SK-N-SH (cell line): ENCODE results near the gene DGKI.

Experiments
- CHD2 ChIP-seq: fragments of 150-350 bp; IDR thresholded peaks from 2 replicates; pipeline ENCODE4 v1.6.1; 2018; ENCODE audit warnings: low read length; ENCODE audit not compliant: partially characterized antibody
- POLR2AphosphoS5 ChIP-seq: IDR thresholded peaks from 2 replicates; pipeline ENCODE4 v1.6.1; 2012; ENCODE audit warnings: low read depth, low read length
- RCOR1 ChIP-seq: fragments of 150-350 bp; IDR thresholded peaks from 2 replicates; pipeline ENCODE4 v1.6.1; 2017; ENCODE audit warnings: antibody characterized with exemption, low read length
- TAF1 ChIP-seq: IDR thresholded peaks from 2 replicates; pipeline ENCODE4 v1.6.1; 2012; ENCODE audit warnings: low read depth, mild to moderate bottlenecking, low read length, moderate library complexity, borderline replicate concordance
- YY1 ChIP-seq: IDR thresholded peaks from 2 replicates; pipeline ENCODE4 v1.4.0; 2012; ENCODE audit warnings: low read depth, mild to moderate bottlenecking
- TF ChIP-seq, protein P1 (sequence below): fragments of 200-600 bp; sonication (generic); IDR thresholded peaks from 2 replicates; pipeline ENCODE4 v1.6.1; 2017; ENCODE audit warnings: antibody characterized with exemption, mild to moderate bottlenecking, moderate library complexity
- TF ChIP-seq, protein P2 (sequence below): IDR thresholded peaks from 2 replicates; pipeline ENCODE4 v1.4.0; 2012; ENCODE audit warnings: low read depth, borderline replicate concordance
- TF ChIP-seq, protein P3 (sequence below): IDR thresholded peaks from 2 replicates; pipeline ENCODE4 v1.6.1; 2012; ENCODE audit warnings: mild to moderate bottlenecking, low read depth, low read length, moderate library complexity

DNA sequence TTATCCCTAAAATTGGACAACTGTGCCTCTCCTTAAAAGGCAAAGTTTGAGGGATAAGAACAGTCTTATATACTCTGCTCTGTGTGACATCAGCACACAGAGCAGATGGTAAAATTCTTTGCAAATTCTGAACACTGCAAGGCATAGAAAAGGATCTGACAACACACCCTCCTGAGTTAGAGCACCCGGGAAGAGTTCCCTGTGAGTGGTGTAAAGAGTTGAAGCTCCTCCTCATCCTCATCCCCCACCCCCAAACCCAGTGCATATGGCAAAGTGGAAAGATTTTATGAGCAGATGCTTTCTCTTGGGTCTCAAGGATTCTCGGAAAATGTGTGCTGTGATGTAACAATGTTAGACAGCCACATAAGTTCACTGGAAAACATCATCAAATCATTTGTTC lies 40.0 kb upstream of the DGKI start:
- TF ChIP-seq, protein P1, sequence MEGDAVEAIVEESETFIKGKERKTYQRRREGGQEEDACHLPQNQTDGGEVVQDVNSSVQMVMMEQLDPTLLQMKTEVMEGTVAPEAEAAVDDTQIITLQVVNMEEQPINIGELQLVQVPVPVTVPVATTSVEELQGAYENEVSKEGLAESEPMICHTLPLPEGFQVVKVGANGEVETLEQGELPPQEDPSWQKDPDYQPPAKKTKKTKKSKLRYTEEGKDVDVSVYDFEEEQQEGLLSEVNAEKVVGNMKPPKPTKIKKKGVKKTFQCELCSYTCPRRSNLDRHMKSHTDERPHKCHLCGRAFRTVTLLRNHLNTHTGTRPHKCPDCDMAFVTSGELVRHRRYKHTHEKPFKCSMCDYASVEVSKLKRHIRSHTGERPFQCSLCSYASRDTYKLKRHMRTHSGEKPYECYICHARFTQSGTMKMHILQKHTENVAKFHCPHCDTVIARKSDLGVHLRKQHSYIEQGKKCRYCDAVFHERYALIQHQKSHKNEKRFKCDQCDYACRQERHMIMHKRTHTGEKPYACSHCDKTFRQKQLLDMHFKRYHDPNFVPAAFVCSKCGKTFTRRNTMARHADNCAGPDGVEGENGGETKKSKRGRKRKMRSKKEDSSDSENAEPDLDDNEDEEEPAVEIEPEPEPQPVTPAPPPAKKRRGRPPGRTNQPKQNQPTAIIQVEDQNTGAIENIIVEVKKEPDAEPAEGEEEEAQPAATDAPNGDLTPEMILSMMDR = no peak
- TF ChIP-seq, protein P2, sequence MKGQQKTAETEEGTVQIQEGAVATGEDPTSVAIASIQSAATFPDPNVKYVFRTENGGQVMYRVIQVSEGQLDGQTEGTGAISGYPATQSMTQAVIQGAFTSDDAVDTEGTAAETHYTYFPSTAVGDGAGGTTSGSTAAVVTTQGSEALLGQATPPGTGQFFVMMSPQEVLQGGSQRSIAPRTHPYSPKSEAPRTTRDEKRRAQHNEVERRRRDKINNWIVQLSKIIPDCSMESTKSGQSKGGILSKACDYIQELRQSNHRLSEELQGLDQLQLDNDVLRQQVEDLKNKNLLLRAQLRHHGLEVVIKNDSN = no peak
- TF ChIP-seq CHD2 = no peak
- TF ChIP-seq POLR2AphosphoS5 = no peak
- no peak for TF ChIP-seq TAF1
- TF ChIP-seq, protein P3, sequence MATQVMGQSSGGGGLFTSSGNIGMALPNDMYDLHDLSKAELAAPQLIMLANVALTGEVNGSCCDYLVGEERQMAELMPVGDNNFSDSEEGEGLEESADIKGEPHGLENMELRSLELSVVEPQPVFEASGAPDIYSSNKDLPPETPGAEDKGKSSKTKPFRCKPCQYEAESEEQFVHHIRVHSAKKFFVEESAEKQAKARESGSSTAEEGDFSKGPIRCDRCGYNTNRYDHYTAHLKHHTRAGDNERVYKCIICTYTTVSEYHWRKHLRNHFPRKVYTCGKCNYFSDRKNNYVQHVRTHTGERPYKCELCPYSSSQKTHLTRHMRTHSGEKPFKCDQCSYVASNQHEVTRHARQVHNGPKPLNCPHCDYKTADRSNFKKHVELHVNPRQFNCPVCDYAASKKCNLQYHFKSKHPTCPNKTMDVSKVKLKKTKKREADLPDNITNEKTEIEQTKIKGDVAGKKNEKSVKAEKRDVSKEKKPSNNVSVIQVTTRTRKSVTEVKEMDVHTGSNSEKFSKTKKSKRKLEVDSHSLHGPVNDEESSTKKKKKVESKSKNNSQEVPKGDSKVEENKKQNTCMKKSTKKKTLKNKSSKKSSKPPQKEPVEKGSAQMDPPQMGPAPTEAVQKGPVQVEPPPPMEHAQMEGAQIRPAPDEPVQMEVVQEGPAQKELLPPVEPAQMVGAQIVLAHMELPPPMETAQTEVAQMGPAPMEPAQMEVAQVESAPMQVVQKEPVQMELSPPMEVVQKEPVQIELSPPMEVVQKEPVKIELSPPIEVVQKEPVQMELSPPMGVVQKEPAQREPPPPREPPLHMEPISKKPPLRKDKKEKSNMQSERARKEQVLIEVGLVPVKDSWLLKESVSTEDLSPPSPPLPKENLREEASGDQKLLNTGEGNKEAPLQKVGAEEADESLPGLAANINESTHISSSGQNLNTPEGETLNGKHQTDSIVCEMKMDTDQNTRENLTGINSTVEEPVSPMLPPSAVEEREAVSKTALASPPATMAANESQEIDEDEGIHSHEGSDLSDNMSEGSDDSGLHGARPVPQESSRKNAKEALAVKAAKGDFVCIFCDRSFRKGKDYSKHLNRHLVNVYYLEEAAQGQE = no peak
- no peak for TF ChIP-seq RCOR1
- TF ChIP-seq YY1 = no peak
